Measurements from ENCODE around the gene SEL1L3.
A peak's percentile ranks its signal among the peaks of the same experiment; 100 is the strongest.

SEL1L3 gene

DNA sequence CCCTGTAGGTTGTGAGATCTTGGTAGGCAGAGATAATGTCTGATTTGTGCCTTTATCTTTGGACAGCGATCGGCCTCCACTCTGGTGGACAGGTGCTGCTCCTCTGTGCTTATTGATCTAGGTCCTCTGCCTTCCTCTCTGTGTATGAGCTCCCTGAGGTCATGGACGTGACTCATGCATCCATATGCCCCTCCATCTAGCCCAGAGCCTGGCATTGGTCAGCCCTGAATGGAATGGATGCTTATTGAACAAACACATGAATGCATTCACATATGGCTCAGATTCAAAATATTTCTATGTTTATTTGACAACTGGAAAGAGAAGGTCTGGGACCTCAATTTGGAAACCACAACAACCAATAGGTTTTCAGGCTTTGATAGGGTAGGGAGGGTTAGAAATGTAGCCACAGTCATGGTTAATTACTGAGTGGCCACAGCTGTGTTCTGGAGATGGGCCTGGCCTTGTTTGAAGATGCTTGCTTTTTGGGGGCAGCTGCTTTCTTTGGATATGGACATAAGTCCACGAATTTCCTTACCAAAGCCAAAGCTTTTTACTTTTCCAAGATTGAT lies 76.2 kb downstream of the SEL1L3 start:
- no peak for DNase-seq

DNA sequence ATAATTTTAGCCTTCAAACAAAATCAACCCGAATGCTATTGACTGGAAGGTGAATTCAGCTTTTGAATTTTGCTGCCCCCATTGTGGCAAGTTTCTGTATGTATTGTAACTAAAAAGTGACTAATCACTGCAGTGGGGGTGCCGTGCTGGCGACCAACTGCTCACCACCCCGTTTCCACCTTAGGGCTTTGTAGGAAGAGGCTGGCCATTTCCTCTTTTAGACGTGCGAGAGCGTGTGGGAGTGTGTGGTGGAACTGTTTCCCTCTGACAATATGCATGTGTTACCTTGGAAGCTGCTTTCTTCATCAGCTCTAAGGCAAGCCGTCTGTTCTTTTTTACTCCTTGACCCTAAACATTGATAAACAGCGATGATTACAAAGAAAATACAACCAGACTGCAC lies 78.8 kb downstream of the SEL1L3 start:
- no peak for DNase-seq

DNA sequence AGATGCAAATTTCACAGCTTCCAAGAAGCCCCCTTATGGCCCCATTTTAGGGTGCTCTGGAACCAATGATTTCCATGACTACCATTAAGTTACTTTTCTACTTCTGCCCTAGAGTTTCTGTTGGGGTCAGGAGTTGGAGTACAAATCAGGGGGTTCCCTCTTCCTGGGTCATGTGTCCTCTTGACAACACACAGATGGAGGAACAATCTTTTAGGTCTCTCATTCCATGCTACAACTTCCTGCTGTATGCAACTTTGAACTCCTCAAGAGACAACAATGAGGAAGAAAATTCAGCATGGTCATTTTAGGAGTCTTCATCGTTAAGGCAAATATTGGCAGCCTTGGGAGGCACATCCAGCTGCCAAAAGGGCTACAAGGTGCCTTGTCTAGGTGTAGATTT lies 79.7 kb downstream of the SEL1L3 start:
- no peak for DNase-seq

DNA sequence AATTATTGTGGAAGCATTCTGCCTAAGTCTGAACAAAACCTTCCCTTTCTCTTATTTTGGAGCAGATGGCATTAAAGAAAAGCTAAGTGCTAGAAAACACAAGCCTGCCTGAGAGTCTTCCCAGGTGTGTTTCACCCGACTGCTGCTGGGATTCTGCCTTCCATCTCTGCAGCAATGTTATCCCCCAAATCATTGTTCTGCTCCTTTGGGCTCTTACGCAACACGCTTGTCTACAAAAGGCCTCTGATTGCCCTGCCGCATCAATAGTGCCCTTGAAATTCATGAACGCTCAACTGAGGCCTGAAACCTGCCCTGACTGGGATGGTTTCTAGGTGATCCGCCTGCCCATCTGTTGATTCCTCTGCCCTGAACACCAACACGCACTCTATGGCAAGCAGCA lies 80.3 kb downstream of the SEL1L3 start:
- DNase-seq: no peak

DNA sequence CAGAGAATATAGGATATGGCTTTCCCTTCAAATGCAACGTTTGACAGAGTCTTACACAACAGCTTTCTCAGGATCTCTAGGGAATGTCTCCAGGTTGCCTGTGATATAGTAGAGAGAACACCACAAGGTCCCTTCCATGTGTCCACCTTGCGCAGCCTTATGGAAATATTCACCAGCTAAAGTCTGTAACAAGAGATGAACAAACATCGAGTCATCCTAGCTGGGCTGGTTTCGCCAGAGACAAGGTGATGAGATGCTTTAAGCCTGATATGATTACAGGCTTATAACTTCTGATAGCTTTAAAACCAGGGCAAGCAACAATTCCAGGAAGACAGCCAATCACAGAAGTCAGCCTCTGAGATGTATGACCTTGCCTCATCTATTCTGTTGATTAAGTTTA lies 83.8 kb downstream of the SEL1L3 start:
- DNase-seq: no peak

DNA sequence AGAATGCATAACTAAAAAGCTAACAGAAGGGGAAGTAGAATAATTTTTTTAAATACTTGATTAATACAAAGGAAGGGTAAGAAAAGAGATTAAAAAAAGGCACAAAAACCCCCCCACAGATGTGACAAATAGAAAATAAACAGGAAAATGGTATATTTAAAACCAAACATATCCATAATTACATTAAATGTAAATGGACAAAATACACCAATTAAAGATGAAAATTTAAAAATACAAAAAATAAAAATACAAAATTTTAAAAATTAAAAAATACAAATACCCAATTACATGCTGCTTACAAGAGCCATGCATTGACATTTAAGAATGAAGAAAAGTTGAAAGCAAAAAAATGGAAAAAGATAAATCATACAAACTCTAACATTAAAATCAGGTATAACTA lies 86.0 kb downstream of the SEL1L3 start:
- no peak for DNase-seq

DNA sequence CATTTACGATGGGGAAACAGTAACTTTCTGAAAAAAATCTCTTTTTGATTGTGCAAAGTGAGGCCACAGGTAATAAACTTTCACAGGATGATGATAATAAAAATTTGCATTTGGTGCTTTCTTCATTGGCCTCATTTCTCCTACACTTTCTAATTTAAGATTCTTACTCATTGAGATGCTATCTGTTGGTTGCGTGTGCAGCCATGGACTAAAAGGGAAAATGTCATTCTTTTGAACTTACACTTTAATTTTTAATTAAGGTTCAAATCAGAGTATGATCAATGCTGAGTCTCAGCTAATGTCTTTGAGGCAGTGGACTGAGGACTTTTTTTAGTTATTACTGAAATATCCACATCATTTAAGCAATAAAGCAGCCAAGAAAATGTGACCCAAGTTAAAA lies 87.6 kb downstream of the SEL1L3 start:
- no peak for DNase-seq

DNA sequence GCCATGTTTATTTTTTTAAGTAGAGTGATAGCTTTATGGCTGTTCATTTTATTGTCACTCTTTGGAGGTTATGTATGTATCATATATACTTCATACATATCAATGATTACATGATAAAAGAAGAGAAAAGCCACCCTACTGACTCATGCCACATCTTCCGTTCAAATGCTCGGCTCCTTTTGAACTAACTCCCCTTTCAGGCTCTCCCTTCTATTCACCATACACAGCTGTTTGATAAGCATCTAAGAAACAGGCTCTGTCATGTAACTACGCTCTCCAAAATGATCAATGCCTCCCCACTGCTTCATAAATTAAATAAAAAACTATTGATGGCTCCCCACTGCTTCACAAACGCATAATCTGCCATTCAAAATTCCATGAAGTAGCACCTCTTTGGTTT lies 89.4 kb downstream of the SEL1L3 start:
- DNase-seq: no peak

DNA sequence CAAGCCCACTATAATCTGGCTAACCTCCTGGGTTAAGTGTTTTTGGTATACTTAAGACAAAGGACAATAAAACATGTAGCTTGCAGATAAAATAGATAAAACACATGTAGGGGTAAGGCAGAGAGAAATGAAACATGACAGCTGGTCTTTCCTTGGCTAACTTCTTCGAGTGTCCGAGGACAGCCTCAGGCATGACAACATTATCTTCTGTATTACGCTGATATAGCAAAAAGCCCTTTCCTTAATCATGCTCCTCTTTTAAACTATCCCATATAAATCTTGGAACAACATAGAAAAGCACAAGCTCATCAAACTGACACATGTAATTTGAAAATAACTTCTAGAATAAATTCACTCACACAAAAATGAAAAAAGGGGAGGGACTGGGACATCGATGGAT lies 91.1 kb downstream of the SEL1L3 start:
- DNase-seq: no peak

DNA sequence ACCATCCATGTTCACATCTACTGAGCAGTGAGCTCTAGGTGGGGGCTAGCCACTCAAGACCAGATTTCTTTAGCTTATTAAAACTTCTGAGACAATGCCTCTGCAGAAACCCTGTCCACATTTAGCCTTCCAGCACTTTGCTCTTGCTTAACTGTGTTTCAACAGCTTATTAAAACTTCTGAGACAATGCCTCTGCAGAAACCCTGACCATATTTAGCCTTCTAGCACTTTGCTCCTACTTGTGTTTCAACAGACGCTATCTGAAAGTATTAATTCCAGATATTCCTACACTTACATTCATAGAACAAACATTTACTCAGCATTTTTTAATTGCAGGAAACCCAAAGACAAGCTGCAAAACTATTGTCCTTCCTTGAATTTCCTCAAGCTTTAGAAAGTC lies 91.9 kb downstream of the SEL1L3 start:
- DNase-seq: no peak

DNA sequence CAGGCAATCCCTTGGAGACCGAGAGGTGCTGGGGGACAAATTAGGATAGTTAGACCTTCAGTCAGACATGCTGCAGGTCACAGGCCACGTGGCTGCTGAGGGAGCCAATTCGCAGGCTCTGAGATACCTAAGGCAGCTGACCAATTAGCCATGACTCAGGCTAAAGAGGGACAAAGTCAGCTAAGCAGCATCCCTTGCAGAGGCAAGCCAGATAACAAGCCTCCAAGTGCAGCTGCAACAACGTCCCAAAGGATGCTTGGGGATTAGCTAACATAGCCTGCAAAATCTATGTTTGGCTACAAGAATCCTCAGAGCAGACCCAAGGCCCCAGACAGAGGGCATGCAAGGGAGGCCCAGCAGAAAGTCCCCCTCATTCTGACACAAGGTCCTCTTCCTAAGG lies 93.5 kb downstream of the SEL1L3 start:
- no peak for DNase-seq

DNA sequence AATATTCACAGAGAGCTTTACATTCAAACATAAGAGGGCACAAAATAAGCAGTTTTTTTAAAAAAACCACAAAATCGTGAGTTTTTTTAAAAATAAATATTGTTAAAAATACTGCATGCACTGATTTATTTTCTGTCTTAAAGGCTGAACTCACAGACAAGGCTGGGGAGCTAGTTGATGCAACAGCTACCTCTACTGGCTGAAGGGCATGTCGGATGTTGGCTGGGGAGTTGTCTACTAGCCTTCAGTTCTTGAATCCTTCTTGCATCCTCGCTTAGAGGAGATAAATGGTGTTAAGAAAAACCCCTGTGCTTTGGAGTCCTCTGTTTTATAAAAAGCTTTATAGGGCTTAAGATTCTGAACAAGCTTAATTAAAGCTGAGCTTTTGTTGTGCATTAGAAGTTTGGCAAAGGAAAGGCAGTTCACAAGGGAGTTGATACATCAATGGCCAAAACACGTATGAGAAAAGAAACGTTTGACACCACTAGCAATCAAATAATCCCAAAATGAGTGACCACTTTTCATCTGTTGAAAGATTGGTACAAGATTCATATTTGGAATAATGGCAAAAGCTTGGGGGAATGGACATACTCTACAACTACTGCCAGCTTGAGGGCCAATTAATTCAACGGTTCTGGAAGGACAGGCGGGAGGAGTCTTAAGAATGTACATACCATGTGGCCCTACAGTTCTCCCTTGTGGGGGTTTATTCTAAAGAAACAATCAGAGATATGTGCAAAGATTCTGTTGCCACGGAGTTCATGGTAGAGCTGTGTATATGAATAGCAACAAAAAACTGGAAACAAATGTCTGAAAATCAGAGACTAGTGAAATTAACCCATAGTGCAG lies 94.7 kb downstream of the SEL1L3 start:
- peak; percentile 66 for DNase-seq

DNA sequence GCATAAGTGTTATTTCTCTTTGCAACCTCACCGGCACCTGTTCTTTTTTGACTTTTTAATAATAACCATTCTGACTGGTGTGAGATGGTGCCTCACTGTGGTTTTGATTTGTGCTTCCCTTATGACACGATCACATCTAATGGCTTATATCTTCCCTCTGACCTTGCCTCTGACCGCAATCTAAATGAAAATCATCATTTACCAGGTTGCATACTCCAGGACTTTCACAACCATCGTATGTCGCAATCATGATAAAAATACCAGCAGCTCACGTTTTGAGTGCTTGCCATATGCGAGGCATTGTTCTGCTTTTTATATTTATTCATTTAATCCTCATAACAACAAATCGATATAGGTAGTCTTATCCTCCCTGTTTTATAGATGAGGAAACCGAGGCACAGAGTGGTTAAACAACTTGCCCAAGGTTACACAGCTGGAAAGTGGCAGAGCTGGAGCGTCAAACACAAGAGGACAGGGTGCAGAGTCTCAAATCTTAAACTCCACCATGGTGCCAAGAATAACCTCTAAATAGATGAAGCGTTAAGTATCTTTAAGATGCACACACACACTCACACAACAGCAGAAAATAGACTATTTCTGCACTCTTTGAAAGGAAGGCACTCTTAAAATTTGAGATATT lies 102.2 kb downstream of the SEL1L3 start:
- DNase-seq: peak; percentile 20

DNA sequence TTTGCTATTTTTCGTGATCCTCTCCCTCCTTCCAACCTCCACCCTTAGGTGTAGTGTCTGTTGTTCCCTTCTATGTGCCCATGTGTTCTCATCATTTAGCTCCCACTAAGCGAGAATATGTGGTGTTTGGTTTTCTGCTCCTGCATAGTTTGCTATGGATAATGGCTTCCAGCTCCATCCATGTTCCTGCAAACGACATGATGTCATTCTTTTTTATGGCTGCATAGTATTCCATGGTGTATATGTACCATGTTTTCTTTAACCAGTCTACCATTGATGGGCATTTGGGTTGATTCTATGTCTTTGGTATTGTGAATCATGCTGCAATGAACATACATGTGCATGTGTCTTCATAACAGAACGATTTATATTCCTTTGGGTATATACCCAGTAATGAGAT lies 102.7 kb downstream of the SEL1L3 start:
- DNase-seq: no peak

DNA sequence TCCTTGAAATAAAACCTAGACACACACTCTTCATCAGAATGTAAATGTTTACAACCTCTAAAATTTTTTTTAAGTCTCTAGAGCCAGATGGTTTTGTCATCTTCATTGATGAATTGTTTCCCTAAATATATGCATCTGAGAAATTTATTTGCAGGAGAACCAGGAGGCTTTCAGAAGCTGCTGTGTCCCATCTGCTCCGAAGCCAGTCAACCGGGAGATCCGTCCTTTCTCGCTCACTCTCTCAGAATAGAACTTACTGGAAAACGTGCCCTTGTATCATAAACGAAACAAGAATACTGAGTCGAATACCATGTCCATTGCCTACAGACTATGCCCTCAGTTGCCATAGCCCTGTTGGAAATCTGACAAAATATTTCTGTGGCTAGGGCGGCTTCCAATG lies 103.7 kb downstream of the SEL1L3 start:
- no peak for DNase-seq

DNA sequence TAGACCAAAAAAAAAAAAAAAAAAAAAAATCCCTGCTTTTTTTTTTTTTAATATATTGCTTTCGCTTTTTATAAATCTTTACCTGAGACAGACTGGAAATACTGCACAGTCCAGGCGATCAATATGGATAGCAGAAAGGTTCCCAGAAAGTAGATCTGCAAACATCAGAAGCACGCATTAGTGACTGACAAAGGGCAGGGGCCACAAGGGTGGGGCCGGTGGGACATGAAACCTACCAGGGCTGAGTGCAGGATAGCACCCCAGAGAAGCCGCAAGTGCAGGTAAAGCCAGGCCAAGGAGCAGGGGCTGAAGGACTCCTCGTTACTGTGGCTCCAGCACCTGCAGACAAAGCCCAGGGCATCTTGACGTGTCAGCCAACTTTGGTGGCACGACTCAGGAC lies 105.3 kb downstream of the SEL1L3 start:
- DNase-seq: no peak

DNA sequence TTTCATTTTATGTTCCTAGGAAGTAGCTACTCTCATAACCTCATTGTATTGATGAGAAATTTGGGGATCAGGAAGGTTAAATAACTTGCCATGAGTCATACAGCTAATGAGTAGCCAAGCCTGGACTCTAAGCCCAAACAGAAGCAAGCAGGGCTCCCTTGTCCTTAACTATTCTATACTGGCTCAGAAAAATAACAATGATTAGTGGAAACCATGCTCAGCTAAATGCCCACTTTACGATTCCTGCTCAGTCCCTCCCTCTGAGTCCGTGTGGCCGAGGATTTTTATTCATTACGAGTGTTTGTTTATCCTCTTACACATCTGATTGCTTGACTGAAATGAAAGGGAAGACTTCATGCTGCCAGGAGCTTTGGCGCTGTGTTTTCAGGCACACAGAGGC lies 106.3 kb downstream of the SEL1L3 start:
- DNase-seq: no peak

DNA sequence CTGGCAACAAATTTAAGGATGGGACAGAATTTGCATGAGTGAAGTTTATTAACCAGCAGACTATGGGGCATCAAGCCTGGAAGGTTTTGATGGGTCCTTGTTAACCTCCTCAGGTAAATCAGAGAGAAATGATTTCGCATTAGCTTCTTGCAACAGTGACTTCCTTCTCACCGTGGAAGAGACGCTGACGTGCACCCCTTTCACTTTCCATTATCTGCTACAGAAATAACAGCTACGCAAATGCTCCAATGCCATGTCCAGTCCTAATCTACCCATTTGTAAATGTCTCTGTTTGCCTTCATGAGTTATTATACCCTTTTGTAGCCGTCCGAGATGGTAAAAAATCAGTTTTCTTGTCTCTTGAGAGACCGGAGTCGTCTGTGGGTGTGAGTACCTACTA lies 106.9 kb downstream of the SEL1L3 start:
- no peak for DNase-seq

DNA sequence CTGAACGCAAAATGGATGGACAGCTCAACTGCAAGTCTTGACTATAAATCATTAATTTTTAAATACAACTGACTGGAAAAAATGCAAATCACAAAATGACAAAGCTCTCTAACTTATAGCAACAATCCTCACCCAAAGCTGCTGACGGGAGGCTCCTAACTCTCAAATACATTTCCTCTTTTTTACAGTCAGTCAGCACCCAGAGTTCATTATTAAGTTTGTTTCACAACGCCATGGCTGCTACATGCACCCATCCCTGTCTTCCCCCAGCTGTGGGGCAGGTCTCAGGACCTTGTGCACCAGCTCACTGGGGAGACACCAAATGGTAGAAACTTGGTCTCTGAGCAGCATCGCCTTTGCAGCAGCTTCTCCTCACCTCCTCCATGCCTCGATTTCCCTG lies 109.5 kb downstream of the SEL1L3 start:
- DNase-seq: no peak

DNA sequence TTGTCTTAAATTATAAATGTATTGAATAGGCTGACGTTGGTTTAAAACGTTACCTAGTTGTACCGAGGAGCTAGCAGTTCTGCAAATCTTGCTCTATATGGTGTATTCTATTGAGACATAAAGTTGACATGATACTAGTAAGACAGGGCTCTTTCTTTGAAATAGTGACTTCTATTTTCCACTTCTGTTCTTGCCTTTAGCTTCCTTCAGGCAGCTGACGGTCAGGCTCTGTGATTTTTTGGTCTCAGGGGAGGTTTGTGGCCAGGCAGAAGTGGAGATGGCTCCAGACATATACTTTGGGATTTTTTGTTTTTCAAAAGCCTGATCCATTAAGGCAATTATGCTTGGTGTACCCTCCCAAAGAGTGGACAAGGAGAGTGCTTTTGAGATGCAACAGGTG lies 111.9 kb downstream of the SEL1L3 start:
- no peak for DNase-seq

DNA sequence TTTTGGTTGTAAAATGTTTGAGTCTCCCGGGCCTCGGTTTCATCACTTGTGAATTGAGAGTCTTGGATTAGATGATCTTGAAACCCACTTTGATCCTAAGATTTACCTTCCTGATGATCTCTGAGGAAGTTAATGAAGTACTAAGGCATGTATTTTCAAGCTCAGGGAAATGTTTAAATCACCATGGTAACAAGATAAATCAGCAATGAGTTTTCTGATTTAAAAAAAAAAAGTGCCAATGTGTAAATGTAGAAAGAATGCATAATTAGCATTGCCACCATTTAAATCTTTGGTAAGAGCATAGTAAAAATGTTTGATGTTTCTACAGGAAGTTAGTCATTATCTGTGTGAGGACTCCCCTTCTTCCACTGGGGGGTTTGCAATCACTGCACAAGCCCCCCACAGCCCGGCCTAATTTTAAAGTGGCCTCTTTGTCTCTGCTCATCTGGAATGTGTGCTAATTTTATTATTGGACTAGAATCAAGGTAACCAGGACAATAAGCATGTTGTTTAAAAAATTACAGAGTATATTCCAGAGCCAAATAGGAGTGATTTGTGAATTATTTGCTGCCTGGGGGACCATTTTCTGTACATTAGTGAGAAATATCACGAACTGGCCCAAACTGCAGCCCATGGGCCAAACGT lies 113.5 kb downstream of the SEL1L3 start:
- DNase-seq: no peak

DNA sequence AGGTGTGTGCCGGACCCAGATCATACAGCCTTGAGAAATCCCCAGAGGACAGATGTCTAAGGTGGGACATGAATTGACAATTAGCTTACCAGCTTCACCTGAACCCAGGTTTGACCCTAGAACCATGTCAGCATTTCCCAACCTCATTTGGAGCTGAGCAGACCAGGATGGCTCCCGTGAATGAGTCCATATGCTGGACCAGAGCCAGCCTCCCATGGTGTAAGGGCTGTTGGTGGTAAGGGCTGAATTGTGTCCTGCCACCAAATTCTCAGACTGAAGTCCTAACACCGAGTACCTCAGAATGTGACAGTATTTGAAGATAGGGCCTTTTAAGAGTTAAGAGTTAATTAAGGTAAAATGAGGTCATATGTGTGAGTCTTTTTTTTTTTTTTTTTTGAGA lies 118.8 kb downstream of the SEL1L3 start:
- DNase-seq: no peak

DNA sequence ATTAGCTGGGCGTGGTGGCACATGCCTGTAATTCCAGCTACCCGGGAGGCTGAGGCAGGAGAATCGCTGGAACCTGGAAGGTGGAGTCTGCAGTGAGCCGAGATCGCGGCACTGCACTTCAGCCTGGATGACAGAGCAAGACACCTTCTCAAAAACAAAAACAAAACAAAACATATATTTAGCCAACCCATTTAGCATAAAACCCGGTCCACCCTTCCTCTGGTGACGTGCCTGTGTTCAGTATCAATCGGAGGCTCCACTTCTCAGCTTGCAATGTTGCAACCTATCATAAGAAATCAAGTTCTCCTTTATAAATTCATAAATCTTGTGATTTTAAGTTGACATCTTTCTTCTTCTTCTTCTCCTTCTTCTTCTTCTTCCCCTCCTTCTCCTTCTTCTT lies 133.2 kb downstream of the SEL1L3 start:
- DNase-seq: no peak

DNA sequence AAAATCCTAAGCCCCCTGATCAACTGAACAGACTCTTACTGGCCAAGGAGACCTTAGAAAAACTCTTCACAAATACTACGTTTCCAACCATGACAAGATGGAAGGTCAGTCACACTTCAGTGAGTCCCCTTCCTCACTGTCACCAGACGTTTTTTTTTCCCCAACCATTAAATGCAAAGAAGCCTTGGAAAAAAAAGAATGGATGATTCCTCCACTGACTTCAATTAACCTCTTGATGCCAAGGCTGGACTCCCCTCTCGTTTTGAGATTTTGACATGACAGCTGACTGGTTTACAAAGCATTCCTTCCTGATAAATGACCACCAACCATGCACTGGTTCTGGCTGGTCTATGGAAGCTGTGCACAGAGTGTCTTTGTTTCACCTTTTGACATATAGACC lies 133.9 kb downstream of the SEL1L3 start:
- no peak for DNase-seq
